SHP77 (cell line): ENCODE measurements around the gene PGD.
A peak's percentile ranks its signal among the peaks of the same experiment; 100 is the strongest.

Experiments used
- DNase-seq, 2 experiments: peaks; one replicate each; lab custom pipeline; 2025; lab: John Stamatoyannopoulos, UW

PGD gene

DNA sequence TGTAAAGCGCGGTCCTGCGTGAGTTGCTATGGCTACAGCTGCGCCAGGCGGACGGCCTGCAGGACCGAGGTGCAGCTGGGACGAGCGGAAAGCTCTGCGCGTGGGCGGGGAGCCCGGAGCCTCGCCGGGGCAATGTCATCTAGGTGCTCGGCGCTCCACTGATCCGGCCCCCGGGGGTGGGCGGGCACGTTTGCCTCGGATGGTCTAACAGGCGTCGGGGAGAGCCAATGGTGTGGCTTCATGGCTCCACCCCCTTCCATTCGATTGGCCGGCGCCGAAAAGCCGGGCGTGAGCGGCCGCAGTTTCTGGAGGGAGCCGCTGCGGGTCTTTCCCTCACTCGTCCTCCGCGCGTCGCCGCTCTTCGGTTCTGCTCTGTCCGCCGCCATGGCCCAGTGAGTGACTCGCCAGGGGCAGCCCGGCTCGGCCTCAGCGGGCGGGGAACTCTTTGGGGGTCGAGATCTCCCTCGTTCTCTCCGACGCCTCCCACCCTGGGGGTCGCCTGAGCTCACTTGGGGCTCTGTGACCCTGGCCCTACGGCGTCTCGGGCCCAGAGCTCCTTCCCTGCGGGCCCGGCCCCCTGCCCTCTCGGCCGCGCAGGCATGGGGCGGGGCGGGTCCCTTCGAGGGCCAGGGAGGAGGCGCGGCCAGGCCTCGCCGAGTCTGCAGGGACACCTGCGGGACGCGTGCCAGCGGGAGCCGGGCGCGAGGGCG lies at the start of gene PGD:
Gene PGD (plus strand): TSS at position 331 of the 710 bp plus-strand sequence. CDS start 54 bp downstream, at position 385.
- DNase-seq: peak; percentile 98 to 99

DNA sequence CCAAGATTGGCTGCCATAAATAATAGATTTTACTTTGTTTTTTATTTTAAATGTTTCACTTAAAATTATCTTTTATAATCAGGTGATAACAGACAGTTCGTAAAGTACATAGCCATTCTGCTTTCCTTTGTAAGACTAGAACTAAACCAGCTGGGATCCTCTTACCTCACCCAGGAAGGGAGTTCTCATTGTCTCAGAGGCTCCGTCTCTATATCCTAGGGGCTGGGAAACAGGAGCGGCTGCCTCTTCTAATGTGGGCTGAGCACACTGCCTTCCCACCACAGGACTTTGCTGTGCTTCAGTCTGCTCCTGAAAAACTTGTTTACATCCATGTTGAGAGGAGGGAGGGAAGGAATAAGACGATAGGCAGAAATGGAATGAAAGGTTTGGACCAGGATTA lies 45.6 kb upstream of the PGD start:
- DNase-seq: no peak

DNA sequence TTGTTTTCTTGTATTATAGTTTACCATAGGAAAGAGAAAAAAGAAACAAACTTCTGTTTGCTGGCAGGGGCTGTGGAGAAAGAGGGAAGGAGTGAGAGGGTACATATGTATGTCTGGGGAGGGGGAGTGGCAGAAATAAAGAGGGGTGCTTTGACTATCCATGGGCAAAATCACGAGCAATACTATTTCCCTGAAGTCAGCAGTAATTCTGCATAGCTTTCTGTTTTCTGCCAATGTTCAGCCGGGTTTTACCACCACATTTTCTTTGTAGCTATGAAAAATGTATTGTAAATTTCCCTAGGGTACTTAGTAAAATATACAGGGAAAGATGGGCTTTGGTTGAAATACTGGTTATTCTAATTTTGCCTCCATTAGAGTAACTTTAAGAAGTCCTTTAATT lies 45.2 kb upstream of the PGD start:
- DNase-seq: no peak

DNA sequence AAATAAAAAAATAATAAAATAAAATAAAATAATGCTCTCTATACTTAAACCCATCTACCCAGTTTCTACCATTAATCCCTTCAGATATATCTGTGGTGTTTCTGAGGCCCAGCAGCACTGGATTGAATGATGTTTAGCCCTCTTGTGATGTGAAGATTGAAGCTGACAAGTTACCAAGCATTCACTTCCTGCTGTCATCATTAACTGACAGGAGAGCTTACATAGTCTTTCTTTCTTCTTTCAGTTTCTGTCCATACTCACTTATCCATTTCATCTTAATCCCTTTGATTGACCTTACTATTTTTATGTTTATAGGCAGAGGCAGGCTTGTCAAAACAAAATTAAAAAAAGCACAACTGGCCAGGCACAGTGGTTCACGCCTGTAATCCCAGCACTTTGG lies 38.8 kb upstream of the PGD start:
- no peak for DNase-seq

DNA sequence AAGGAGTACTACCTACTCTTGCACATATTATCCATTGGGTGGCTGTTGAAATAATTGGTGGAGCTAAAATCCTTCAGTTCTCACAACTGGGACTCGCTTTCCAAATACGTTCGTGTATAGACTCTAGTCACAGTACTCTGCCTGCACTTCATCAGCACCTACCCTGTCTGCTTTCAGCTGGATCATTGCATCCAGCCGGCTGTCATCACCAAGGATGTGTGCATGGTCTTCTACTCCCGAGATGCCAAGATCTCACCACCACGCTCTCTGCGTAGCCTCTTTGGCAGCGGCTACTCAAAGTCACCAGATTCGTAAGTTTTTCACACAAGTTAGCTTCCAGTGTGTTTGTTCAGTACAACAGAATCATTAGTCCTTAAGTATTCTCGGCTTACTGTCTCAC lies 37.3 kb upstream of the PGD start:
- no peak for DNase-seq

DNA sequence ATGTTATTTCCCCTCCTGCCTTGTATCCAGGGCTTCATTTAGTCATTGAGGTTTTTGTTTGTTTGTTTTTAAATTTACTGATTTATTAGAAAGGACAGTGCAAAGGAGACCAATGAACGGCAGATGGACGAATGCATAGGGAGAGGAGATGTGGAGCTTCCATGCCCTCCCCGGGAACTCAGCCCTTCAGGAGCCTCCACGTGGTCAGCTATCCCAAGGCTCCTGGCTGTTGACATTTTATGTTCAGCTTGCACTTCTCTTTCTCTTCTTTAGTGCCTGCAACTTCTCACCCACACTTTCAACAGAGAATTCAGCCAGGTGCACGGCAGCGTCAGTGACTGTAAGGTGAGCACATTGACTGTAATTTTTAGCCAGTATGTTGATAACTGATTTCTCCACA lies 30.7 kb upstream of the PGD start:
- DNase-seq: no peak

DNA sequence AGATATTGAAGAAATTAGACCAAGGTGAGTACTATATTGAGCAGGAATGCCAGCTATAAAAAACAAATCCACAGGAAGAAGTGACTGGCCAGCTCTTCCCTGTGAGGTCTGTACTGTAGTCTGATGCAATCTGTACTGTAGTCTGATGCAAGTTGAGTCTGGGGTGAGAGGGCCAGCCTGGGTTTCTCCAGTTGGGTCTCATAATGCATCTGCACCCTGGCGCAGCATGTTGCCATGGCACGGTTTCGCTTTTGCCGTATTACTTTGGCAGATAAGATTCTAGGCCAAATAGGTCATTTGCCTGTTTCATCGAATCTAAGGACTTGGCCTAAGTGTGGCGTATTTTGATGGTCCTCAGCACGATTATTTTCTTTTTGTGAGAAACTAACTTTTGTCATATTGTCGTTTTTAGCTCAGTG lies 24.4 kb upstream of the PGD start:
- DNase-seq: no peak

DNA sequence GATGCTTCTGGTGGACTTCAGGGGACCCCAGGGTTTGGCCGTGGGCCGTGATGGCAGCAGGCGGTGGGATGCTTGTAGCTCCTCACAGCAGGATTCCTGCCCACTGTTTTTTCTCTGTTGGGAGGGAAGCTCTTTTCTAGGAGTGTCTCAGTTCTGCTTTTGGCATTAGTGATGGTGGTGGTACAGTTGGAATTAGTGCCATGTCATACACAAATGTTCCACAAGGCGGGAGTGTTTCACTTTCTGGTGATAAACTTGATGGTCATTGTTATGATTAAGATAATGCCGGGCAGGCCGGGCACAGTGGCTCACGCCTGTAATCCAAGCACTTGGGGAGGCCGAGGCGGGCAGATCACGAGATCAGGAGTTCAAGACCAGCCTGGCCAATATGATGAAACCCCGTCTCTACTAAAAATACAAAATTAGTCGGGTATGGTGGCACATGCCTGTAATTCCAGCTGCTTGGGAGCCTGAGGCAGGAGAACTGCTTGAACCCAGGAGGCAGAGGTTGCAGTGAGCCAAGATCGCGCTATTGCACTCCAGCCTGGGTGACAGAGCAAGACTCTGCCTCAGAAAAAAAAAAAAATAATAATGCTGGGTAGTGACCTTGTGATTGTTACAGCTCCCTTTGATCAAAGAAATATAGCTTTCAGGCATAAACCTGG lies 21.4 kb upstream of the PGD start:
- DNase-seq: peak; percentile 21 to 32

DNA sequence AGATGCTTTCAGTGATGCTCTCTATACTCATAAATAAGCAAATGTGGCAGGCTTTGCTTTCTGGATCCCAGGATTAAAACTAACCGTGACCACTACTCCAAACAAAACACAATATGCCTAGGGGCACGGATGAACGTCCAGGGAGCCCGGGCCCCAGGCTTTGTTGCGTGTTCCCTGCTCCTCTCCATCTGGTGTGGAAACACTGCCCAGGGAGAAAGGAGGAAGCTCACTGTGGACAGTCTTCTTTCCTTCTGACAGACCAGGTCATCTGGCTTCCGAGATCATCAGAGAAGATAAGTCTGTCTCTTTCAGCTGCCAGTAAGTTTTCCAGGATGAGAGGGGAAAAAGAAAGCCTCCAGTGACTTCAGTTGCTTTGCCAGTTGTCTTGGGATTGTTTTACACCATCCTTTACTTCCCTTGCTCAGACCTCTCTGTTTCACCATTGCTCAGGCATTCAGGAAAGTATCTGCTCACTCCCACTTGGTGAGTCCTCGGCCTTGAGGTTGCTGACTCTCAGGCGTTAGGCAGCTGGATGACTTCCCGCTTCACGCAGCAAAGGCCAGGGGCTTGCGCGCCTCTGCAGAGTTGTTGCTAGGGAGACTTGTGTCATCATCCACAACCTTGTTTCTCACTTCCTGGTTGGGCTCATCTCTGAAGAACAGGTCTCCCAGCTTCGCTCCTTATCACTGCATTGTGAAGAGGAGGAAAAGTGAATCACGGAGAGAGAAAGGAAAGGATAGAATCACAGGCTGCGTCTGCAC lies 20.6 kb upstream of the PGD start:
- DNase-seq: no peak

DNA sequence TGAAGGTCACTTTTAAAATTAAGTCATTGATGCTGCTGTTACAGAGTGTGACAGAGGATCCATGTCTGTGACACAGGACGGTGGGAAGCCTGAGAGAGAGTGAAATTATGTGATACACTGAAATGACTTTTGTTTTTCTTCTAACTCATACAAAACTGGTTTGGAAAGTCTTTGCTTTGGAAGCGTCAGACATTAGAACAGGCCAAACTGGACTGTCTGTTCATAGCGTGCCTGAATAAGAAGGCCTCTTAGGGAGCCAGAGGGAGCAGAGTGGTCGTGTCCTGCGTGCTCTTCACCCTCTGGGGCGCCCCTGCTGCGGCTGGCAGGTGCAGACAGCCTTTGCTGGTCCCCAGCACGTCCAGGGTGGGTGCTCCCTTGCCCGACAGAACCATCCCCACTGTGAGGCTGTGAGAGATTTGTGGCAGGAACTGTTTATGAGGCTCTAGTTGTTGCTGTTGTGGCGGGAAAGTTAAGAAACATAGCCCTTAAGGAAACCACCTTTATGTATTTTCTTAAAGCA lies 19.7 kb upstream of the PGD start:
- DNase-seq: no peak

DNA sequence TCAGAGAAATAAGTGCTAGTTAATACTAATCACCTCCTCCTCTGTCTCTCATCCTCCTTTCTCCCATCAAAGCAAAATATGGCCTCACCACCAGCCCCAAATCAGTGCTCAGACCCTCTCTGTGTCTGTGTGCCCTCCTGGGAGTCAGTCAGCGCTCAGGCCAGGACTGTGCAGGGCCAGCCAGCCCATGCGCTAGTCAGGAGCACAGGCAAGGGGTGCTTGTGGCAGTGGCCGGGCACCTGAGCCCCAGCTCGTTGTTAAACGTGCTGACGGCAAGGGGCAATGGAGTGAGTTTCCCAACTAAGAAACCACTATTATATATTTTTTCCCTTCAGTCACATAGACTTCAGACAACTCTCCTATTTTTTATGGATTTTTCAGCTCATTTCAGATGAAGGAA lies 19.2 kb upstream of the PGD start:
- no peak for DNase-seq

DNA sequence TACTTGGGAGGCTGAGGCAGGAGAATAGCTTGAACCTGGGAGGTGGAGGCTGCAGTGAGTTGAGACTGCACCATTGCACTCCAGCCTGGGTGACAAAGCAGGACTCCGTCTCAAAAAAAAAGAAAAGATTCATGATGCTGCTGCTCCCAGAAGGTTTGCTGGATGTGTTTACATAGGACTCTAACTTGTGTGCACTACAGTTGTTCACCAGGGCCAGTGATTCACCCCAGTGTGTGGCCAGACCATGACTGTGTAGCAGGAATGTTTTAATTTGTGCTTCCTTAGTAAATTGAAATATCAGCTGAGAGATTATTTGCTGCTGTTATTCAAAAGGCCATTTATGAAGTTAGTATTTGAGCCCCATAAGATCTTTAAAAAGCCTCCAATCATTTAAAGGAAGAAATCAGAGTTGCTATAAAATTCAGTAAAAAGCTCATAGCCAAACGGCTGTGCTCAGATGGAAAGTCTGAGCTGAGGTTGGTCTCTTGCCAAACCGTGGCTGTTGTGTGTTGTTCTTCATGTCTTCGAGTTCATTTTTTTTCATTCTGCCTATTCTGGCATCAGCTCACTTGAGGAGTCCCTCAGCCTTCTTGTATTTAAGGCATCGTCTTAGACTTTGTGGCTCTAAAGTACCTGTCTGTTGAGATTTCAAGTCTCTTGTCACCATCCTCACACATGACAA lies 18.1 kb upstream of the PGD start:
- no peak for DNase-seq

DNA sequence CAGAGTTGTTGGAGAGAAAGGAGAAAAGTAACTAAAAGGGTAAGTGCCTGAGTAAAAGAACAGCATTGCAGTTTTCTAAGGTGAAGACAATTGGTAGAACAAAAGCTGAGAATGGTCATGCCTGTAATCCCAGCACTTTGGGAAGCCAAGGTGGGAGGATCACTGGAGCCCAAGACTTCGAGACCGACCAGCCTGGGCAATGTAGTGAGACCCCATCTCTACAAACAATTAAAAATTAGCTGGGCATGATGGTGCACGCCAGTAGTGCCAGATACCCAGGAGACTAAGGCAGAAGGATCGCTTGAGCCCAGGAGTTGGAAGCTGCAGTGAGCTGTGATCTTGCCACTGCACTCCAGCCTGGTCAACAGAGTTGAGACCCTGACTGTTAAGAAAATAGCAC lies 15.2 kb upstream of the PGD start:
- DNase-seq: no peak

DNA sequence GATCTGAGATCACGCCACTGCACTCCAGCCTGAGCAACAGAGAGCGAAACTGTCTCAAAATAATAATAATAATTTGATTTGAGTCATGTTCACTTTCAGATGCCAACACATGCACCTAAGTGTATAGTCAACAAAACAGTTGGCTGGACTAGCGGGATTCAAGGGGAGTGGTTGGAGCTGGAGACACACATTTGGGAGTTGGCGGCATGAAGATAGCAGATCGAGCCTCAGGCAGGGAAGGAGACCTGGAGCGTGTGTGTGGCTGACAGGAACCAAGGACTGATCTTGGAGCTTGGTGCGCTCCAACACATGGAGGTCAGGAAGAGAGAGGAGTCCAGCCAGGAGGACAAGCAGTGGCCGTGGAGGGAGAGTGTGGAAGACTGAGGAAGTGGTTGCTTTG lies 14.6 kb upstream of the PGD start:
- no peak for DNase-seq

DNA sequence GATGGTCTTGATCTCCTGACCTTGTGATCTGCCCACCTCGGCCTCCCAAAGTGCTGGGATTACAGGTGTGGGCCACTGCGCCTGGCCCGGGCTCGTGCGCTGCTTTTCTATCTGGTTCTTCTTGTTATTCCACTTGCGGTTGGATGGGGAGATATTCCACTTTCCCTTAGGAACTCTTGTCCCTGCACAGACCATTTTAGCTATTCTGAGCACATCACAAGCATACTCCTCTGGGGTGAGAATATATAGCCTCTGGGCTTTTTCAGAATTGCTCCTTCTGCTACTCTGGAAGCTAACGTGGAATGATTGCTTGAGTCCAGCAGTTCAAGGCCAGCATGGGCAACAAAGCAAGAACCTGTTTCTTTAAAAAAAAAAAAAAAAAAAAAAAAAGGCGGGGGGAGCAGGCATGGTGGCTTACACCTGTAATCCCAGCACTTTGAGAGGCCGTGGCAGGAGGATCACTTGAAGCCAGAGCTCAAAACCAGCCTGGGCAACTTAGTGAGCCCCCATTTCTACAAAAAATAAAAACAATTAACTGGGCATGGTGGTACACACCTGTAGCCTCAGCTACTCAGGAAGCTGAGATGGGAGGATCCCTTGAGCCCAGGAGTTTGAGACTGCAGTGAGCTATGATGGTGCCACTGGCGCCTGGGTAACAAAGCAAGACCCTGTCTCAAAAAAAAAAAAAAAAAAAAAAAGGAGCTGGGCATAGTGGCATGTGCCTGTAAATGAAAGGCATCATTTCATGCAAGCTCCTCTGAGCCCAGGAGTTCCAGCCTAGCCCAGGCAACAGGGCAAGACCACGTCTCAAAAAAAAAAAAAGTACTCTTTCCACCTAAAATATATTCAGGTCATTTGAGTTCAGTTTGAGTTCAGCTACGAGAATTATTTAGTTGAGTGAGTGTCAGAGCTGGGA lies 11.8 kb upstream of the PGD start:
- DNase-seq: no peak

DNA sequence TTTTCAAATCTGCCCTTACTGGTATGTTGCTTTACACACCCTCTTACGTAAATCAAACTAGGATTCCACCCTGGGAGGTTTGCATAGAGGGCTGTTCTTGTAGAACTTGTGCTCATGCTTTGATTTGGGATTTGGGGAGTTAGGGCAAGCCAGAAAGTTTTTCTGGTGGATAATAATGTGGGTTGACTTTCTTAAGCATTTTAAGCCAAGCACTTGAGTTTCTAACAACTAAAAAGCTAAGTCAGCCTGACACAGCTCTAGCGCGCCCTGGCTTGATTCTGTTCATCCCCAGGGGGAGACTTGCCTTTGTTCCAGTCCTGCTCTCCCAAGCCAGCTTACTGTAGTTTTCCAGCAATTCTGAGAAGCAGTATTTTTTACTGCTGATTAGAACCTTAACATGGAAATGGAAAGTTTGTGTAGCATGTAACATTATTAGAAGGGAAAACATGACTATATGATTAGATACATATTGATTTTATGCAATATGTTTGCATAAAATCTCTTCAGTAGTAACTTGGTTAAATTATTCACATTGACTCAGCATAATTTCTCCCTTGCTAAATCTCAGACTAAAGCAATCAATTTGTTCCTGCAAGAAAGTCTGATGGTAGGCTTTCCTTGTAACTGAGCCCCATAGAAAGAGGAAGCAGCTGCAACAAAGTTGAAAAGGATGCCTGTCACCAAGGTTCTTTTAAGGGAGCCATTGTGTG lies 11.0 kb upstream of the PGD start:
- DNase-seq: no peak

DNA sequence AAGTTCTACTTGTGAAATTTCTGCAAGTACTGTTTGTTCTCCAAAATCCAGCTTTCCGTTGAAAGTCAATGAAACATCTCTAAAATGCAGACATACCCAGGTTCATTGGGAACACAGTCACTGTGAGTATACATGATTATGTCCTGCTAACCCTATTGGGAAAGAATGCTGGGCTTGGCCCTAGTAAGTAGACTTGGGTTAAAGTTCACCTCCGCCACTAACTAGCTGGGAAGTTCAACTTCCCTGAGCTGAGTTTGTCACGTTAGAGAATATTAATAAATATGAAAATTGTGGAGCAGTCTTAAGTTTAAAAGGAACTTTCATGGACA lies 10.5 kb upstream of the PGD start:
- DNase-seq: no peak

DNA sequence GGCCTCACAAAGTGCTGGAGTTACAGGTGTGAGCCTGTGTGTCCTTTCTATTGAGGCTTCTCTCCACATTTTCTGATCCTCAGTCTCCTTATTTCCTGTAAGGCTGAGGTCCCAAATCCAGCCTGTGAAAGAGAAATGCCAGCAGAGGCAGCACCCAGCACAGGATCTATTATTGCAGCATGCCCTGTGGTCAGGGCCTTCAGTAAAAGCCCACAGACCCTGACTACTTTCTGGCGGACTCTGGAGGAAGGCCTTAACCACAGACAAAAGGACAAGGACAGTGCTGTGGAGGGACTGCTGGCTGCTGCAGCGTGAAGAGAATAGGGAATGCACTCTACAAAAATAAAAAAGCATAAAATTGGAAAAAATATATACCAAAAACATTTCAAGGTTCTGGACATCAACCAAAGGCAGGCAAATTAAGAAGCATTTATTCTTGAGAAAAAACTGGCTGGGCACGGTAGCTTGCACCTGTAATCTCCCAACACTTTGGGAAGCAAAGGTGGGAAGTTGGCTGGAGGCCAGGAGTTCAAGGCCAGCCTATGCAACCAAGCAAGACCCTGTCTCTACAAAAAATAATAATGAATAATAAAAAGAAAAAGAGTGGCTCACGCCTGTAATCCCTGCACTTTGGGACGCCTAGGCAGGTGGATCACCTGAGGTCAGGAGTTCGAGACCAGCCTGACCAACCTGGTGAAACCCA lies 9.4 kb upstream of the PGD start:
- no peak for DNase-seq

DNA sequence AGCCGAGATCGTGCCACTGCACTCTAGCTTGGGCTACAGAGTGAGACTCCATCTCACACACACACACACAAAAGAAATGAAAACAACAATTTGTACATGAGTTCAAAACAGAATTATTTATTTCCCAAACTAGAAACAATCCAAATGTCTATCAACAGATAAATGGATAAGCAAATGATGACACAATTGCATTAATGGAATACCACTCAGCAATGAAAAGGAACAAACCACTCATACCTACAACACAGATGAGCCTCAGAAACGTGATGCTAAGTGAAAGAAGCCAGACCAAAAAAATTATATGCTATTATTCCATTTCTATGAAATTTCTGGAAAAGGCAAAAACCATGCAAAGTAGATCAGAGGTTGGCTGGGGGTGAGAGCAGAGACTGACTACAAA lies 2.0 kb upstream of the PGD start:
- no peak for DNase-seq

DNA sequence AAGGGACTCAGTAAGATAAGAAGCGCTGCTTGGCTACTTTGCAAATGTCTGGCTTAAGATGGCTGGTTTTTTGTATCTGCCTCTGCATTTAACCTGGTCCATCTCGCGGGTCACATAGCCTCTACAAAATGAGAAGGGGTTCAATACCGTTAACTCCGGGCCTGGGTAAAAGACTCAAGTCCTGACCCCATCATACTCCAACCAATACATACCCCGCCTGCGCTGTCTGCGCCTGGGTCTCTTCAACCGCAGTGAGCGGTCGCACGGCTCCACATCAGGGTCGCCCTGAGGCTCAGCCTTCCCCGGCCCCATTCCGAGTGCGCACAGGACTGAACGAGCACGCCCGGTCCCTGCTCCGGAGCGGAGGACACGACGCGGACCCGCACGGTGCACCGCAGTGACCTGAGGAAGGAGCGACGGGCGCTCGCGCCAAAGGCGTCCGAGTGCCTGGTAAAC lies 558 bp upstream of the PGD start:
- DNase-seq: no peak
